GM21619 (cell line): ENCODE results near the gene ZC3H8.
A peak's percentile ranks its signal among the peaks of the same experiment; 100 is the strongest.
"Not testable (repeated sequence)": the region's sequence is repeated elsewhere in the genome, so short reads cannot be mapped to it uniquely, and the experiment has no call there.

ENCODE experiments used
- ATAC-seq: cut with Tn5 transposase; IDR thresholded peaks from one replicate; pipeline ENCODE4 v1.9.1; 2021; ENCODE audit not compliant: unreplicated experiment

ZC3H8 gene

GRCh38 chr2:112254466-112255240, at the start of gene ZC3H8:
Gene ZC3H8 (minus strand): TSS chr2:112255042. CDS start chr2:112254981, 61 bp downstream.
- peak; percentile 90 for ATAC-seq

- ATAC-seq, result no peak
Observed at GRCh38 chr2:112304298-112304941, 49.6 kb upstream of the ZC3H8 start.

- no peak for ATAC-seq
Observed at GRCh38 chr2:112301973-112302372, 47.1 kb upstream of the ZC3H8 start.

- ATAC-seq, result no peak
Observed at GRCh38 chr2:112301171-112301584, 46.3 kb upstream of the ZC3H8 start.

GRCh38 chr2:112296407-112296806, 41.6 kb upstream of the ZC3H8 start:
- ATAC-seq, result no peak

GRCh38 chr2:112295407-112296078, 40.7 kb upstream of the ZC3H8 start:
- ATAC-seq, result no peak

GRCh38 chr2:112293636-112294401, 39.0 kb upstream of the ZC3H8 start:
- no peak for ATAC-seq

- no peak for ATAC-seq
Observed at GRCh38 chr2:112290648-112291047, 35.8 kb upstream of the ZC3H8 start.

GRCh38 chr2:112290088-112290487, 35.2 kb upstream of the ZC3H8 start:
- no peak for ATAC-seq

GRCh38 chr2:112283535-112283934, 28.7 kb upstream of the ZC3H8 start:
- not testable (repeated sequence) for ATAC-seq

- not testable (repeated sequence) for ATAC-seq
Observed at GRCh38 chr2:112282066-112282465, 27.2 kb upstream of the ZC3H8 start.

GRCh38 chr2:112277596-112278220, 22.9 kb upstream of the ZC3H8 start:
- no peak for ATAC-seq

GRCh38 chr2:112276954-112277353, 22.1 kb upstream of the ZC3H8 start:
- no peak for ATAC-seq

- peak; percentile 45 for ATAC-seq
Observed at GRCh38 chr2:112275887-112276773, 21.3 kb upstream of the ZC3H8 start.

GRCh38 chr2:112275311-112275886, 20.6 kb upstream of the ZC3H8 start, which contains the start of gene ZC3H6:
Gene ZC3H6 (plus strand): TSS chr2:112275597. CDS start chr2:112275995, 398 bp downstream.
- peak; percentile 96 for ATAC-seq

GRCh38 chr2:112273349-112273748, 18.5 kb upstream of the ZC3H8 start:
- no peak for ATAC-seq

- no peak for ATAC-seq
Observed at GRCh38 chr2:112272669-112273068, 17.8 kb upstream of the ZC3H8 start.

GRCh38 chr2:112268547-112268946, 13.7 kb upstream of the ZC3H8 start:
- ATAC-seq, result no peak

- no peak for ATAC-seq
Observed at GRCh38 chr2:112262876-112263275, 8.0 kb upstream of the ZC3H8 start.
